ENCODE data around the gene SPATA6. TPM values are rescaled to one million over a fixed set of nuclear protein-coding genes. Genes with fewer than 3 reads are reported as not detected.
"Not testable (repeated sequence)": the region's sequence is repeated elsewhere in the genome, so short reads cannot be mapped to it uniquely, and the experiment has no call there.

The SPATA6 gene
- polyA plus RNA-seq (2013): 18.9 TPM

DNA sequence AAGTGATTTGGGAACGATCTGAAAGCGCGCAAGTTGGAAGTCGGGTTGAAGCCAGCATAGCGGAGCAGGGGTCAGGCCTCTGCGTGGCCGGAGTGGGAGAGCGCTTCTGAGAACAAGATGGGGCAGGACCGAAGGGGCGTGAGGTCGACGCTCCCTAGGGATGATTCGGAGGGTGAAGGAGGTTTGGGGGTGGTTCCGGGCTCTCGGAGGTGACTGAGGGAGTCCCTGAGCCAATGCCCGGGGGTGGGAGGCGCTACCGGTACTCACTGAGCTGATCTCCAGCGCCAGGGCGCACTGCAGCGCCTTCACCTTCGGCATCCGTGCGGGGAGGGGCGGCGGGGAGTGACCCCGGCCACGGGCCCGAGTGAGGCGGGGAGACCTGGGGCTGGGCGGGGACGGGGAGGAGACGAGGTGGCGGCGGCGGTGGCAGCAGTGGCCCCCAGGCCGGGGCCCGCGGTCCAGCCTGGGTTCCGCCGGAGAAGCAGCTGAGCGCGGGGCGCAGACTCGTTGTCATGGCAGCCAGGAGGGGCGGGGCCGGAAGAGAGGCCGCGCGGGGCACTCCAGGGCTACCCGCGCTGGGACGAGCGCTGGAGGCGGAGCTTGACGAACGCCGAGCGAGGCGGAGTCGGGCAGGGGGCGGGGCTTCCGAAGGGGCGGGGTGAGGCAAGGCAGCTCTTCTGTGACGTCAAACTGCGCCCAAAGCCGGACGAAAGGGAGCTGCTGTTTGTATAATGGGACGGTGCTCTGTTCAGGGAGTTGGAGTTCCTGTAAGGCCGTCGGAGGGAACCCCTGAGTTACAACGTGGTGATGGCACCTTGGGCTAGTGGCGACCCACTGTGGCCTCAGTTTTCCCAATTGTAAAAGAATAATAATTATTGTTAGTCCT is at the start of gene SPATA6:
Gene SPATA6 (minus strand): TSS at position 514 of the 886 bp plus-strand sequence. CDS start 196 bp downstream, at position 318.
- no peaks in the 10 kb centered on the region for H3K36me3 ChIP-seq (ENCODE audit: control insufficient read depth in 4 of 4, insufficient read depth in 4 of 4, low read length in 3 of 4)
- POLR2A ChIA-PET: no interaction called here
- peak within 1 kb of the TSS; percentile 33 to 88 for H3K27ac ChIP-seq (ENCODE audit: insufficient read depth in 1 of 2, low read depth in 1 of 2, low read length in 2 of 2, poor library complexity in 1 of 2, severe bottlenecking in 2 of 2)
- WGBS (ENCODE audit: insufficient coverage): 0% methylated on average over 46 of the region's 73 CpGs
- peaks cover 12 to 30% (median 24%) of the 10 kb centered on the region in 4 experiments for H3K4me1 ChIP-seq (ENCODE audit: control extremely low read depth in 1 of 4, control insufficient read depth in 4 of 4, insufficient read depth in 4 of 4, low read length in 3 of 4)
- DNase-seq: peak; percentile 94 to 96 (median 96)
- no peaks in the 10 kb centered on the region for H3K27me3 ChIP-seq (replicated peaks in 2 of 5; ENCODE audit: control insufficient read depth in 4 of 5, insufficient read depth in 5 of 5, low read length in 4 of 5)
- CTCF ChIA-PET: interaction anchor here (0.9 to 1.3 kb wide), 3 partner anchors 9 to 28 kb away, joined by 3 to 5 read pairs (median 3); no protein-coding TSS in a partner anchor
- peak within 1 kb of the TSS; percentile 79 to 95 (median 93) for H3K4me3 ChIP-seq (ENCODE audit: control insufficient read depth in 1 of 7, extremely low read depth in 1 of 7, insufficient read depth in 4 of 7, low read depth in 2 of 7, low read length in 6 of 7)
- H3K9me3 ChIP-seq (ENCODE audit: control extremely low read depth in 1 of 5, control insufficient read depth in 4 of 5, insufficient read depth in 2 of 5, low read depth in 1 of 5, low read length in 4 of 5): peaks cover 0 to 3% (median 0%) of the 10 kb centered on the region in 5 experiments

- H3K27ac ChIP-seq (ENCODE audit: insufficient read depth in 1 of 2, low read depth in 1 of 2, low read length in 2 of 2, poor library complexity in 1 of 2, severe bottlenecking in 2 of 2); H3K27me3 ChIP-seq (replicated peaks in 2 of 5; ENCODE audit: control insufficient read depth in 4 of 5, insufficient read depth in 5 of 5, low read length in 4 of 5); CTCF ChIA-PET; H3K36me3 ChIP-seq (ENCODE audit: control insufficient read depth in 4 of 4, insufficient read depth in 4 of 4, low read length in 3 of 4); H3K4me3 ChIP-seq (ENCODE audit: control insufficient read depth in 1 of 7, extremely low read depth in 1 of 7, insufficient read depth in 4 of 7, low read depth in 2 of 7, low read length in 6 of 7); POLR2A ChIA-PET; H3K9me3 ChIP-seq (ENCODE audit: control extremely low read depth in 1 of 5, control insufficient read depth in 4 of 5, insufficient read depth in 2 of 5, low read depth in 1 of 5, low read length in 4 of 5); DNase-seq; H3K4me1 ChIP-seq (ENCODE audit: control extremely low read depth in 1 of 4, control insufficient read depth in 4 of 4, insufficient read depth in 4 of 4, low read length in 3 of 4): not testable (repeated sequence)
- no CpG with 5 or more reads among the region's 6 CpGs for WGBS (ENCODE audit: insufficient coverage)
Measured at GRCh38 chr1:48519896-48520295, 47.9 kb upstream of the SPATA6 start.

- no CpG with 5 or more reads among the region's 1 CpG for WGBS (ENCODE audit: insufficient coverage)
- POLR2A ChIA-PET: no interaction called here
- Histone ChIP-seq H3K4me3 (ENCODE audit: control insufficient read depth in 1 of 7, extremely low read depth in 1 of 7, insufficient read depth in 4 of 7, low read depth in 2 of 7, low read length in 6 of 7) (no peak overlapping the region), H3K27ac (ENCODE audit: insufficient read depth in 1 of 2, low read depth in 1 of 2, low read length in 2 of 2, poor library complexity in 1 of 2, severe bottlenecking in 2 of 2) (no peak overlapping the region), H3K9me3 (ENCODE audit: control extremely low read depth in 1 of 5, control insufficient read depth in 4 of 5, insufficient read depth in 2 of 5, low read depth in 1 of 5, low read length in 4 of 5) (no peaks in the 10 kb centered on the region), H3K4me1 (ENCODE audit: control extremely low read depth in 1 of 4, control insufficient read depth in 4 of 4, insufficient read depth in 4 of 4, low read length in 3 of 4) (no peaks in the 10 kb centered on the region), H3K36me3 (ENCODE audit: control insufficient read depth in 4 of 4, insufficient read depth in 4 of 4, low read length in 3 of 4) (no peaks in the 10 kb centered on the region), H3K27me3 (replicated peaks in 2 of 5; ENCODE audit: control insufficient read depth in 4 of 5, insufficient read depth in 5 of 5, low read length in 4 of 5) (peaks cover 0 to 2% (median 0%) of the 10 kb centered on the region in 5 experiments)
- DNase-seq: no peak
- CTCF ChIA-PET: interaction anchor here (1.3 kb wide), 1 partner anchor 8 kb away, joined by 5 read pairs; no protein-coding TSS in a partner anchor
Measured at GRCh38 chr1:48506870-48507269, 34.9 kb upstream of the SPATA6 start.

- Histone ChIP-seq H3K9me3 (ENCODE audit: control extremely low read depth in 1 of 5, control insufficient read depth in 4 of 5, insufficient read depth in 2 of 5, low read depth in 1 of 5, low read length in 4 of 5) (no peaks in the 10 kb centered on the region), H3K27ac (ENCODE audit: insufficient read depth in 1 of 2, low read depth in 1 of 2, low read length in 2 of 2, poor library complexity in 1 of 2, severe bottlenecking in 2 of 2) (no peak overlapping the region), H3K4me3 (ENCODE audit: control insufficient read depth in 1 of 7, extremely low read depth in 1 of 7, insufficient read depth in 4 of 7, low read depth in 2 of 7, low read length in 6 of 7) (no peak overlapping the region), H3K4me1 (ENCODE audit: control extremely low read depth in 1 of 4, control insufficient read depth in 4 of 4, insufficient read depth in 4 of 4, low read length in 3 of 4) (peaks cover 0 to 3% (median under 1%) of the 10 kb centered on the region in 4 experiments), H3K27me3 (replicated peaks in 2 of 5; ENCODE audit: control insufficient read depth in 4 of 5, insufficient read depth in 5 of 5, low read length in 4 of 5) (peaks cover 0 to 2% (median 0%) of the 10 kb centered on the region in 5 experiments), H3K36me3 (ENCODE audit: control insufficient read depth in 4 of 4, insufficient read depth in 4 of 4, low read length in 3 of 4) (no peaks in the 10 kb centered on the region)
- ChIA-PET CTCF (interaction anchor here (0.9 to 1.9 kb wide), 3 partner anchors 10 to 29 kb away, joined by 3 to 8 read pairs (median 3); partner anchors contain the start of gene SPATA6), POLR2A (no interaction called here)
- WGBS (ENCODE audit: insufficient coverage): 89% methylated on average over 4 of the region's 12 CpGs
- DNase-seq: no peak
Measured at GRCh38 chr1:48500541-48501450, 28.8 kb upstream of the SPATA6 start.

DNA sequence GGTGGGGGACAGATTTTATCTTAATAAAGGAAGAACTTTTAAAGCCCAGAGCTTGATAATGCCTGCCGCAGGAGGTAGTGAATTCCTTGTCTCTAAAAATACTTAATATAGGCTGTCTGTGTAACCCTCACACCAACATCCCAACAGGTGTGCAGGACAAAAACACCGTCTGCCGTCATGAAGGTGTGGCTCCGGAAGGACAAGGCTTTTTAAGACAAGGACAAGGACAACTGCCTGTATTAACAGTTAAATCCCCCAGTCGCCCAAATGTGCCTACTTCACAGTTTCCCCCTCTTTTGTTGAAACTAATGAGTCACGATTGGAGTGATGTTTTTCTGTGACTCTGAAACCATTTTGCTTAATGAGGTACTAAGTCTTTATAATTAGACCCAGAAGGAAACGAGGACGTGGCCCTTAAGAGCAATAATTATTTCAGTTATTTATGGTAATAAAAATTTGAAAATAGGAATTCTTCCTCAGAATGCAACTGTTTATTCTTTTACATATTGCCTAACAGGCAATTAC is 27.3 kb upstream of the SPATA6 start:
- POLR2A ChIA-PET: no interaction called here
- CTCF ChIA-PET: interaction anchor here (0.9 to 1.9 kb wide), 6 partner anchors 8 to 22 kb away, joined by 3 to 8 read pairs (median 4); no protein-coding TSS in a partner anchor
- H3K27me3 ChIP-seq (replicated peaks in 2 of 5; ENCODE audit: control insufficient read depth in 4 of 5, insufficient read depth in 5 of 5, low read length in 4 of 5): peaks cover 0 to 2% (median 0%) of the 10 kb centered on the region in 5 experiments
- peaks cover 0 to 3% (median under 1%) of the 10 kb centered on the region in 4 experiments for H3K4me1 ChIP-seq (ENCODE audit: control extremely low read depth in 1 of 4, control insufficient read depth in 4 of 4, insufficient read depth in 4 of 4, low read length in 3 of 4)
- H3K4me3 ChIP-seq (ENCODE audit: control insufficient read depth in 1 of 7, extremely low read depth in 1 of 7, insufficient read depth in 4 of 7, low read depth in 2 of 7, low read length in 6 of 7): no peak overlapping the region
- no peaks in the 10 kb centered on the region for H3K36me3 ChIP-seq (ENCODE audit: control insufficient read depth in 4 of 4, insufficient read depth in 4 of 4, low read length in 3 of 4)
- no peaks in the 10 kb centered on the region for H3K9me3 ChIP-seq (ENCODE audit: control extremely low read depth in 1 of 5, control insufficient read depth in 4 of 5, insufficient read depth in 2 of 5, low read depth in 1 of 5, low read length in 4 of 5)
- 100% methylated on average over 5 of the region's 8 CpGs for WGBS (ENCODE audit: insufficient coverage)
- H3K27ac ChIP-seq (ENCODE audit: insufficient read depth in 1 of 2, low read depth in 1 of 2, low read length in 2 of 2, poor library complexity in 1 of 2, severe bottlenecking in 2 of 2): no peak overlapping the region
- DNase-seq: no peak

- H3K4me3 ChIP-seq (ENCODE audit: control insufficient read depth in 1 of 7, extremely low read depth in 1 of 7, insufficient read depth in 4 of 7, low read depth in 2 of 7, low read length in 6 of 7): peak overlapping the region in 1 of 7 experiments; percentile 4
- peaks cover 0 to 3% (median under 1%) of the 10 kb centered on the region in 4 experiments for H3K4me1 ChIP-seq (ENCODE audit: control extremely low read depth in 1 of 4, control insufficient read depth in 4 of 4, insufficient read depth in 4 of 4, low read length in 3 of 4)
- no peak overlapping the region for H3K27ac ChIP-seq (ENCODE audit: insufficient read depth in 1 of 2, low read depth in 1 of 2, low read length in 2 of 2, poor library complexity in 1 of 2, severe bottlenecking in 2 of 2)
- no peaks in the 10 kb centered on the region for H3K9me3 ChIP-seq (ENCODE audit: control extremely low read depth in 1 of 5, control insufficient read depth in 4 of 5, insufficient read depth in 2 of 5, low read depth in 1 of 5, low read length in 4 of 5)
- ChIA-PET CTCF (interaction anchor here (0.6 to 1.9 kb wide), 11 partner anchors 9 to 191 kb away, joined by 3 to 8 read pairs (median 4); no protein-coding TSS in a partner anchor), POLR2A (no interaction called here)
- DNase-seq: peak; percentile 68 to 78 (median 74)
- H3K36me3 ChIP-seq (ENCODE audit: control insufficient read depth in 4 of 4, insufficient read depth in 4 of 4, low read length in 3 of 4): no peaks in the 10 kb centered on the region
- WGBS (ENCODE audit: insufficient coverage): 8% methylated on average over 8 of the region's 15 CpGs
- peaks cover 0 to 2% (median 0%) of the 10 kb centered on the region in 5 experiments for H3K27me3 ChIP-seq (replicated peaks in 2 of 5; ENCODE audit: control insufficient read depth in 4 of 5, insufficient read depth in 5 of 5, low read length in 4 of 5)
Measured at GRCh38 chr1:48498096-48498791, 26.2 kb upstream of the SPATA6 start.
